ENCODE results near the gene KCNG4. TPM values are rescaled to one million over a fixed set of nuclear protein-coding genes. Genes with fewer than 3 reads are reported as not detected.

Gene KCNG4
- polyA plus RNA-seq, 1 donor (not counting 4 experiments of a cell fraction or from before 2014, with no cell fraction given), result not detected

GRCh38 chr16:84207879-84208278 lies 31.9 kb downstream of the KCNG4 start:
- Histone ChIP-seq H3K27ac (ENCODE audit: control insufficient read depth, insufficient read depth, low read length) (no peak overlapping the region), H3K9ac (ENCODE audit: control insufficient read depth, extremely low read depth, insufficient read depth, low read length) (no peak overlapping the region), H3K9me1 (ENCODE audit: control insufficient read depth, extremely low read depth, insufficient read depth, low read length) (no peaks in the 10 kb centered on the region), H2AFZ (ENCODE audit: control insufficient read depth, low read length) (no peak overlapping the region), H3K4me2 (ENCODE audit: control insufficient read depth, extremely low read depth, insufficient read depth, low read depth, low read length) (no peak overlapping the region), H3K27me3 (ENCODE audit: control insufficient read depth, extremely low read depth, insufficient read depth, low read length) (peaks cover 6% of the 10 kb centered on the region), H3K9me3 (ENCODE audit: control insufficient read depth, low read depth, low read length) (no peaks in the 10 kb centered on the region), H3K4me3 (ENCODE audit: control insufficient read depth in 2 of 3, extremely low read depth in 1 of 3, insufficient read depth in 2 of 3, low read depth in 1 of 3, low read length in 3 of 3) (no peak overlapping the region), H3K36me3 (ENCODE audit: control insufficient read depth in 2 of 2, extremely low read depth in 1 of 2, insufficient read depth in 2 of 2, low read length in 2 of 2) (no peaks in the 10 kb centered on the region), H4K20me1 (ENCODE audit: control insufficient read depth, extremely low read depth, insufficient read depth, low read length) (no peaks in the 10 kb centered on the region), H3K79me2 (ENCODE audit: control insufficient read depth, insufficient read depth, low read length) (no peaks in the 10 kb centered on the region), H3K4me1 (ENCODE audit: control insufficient read depth, extremely low read depth, insufficient read depth, low read length) (no peaks in the 10 kb centered on the region)
- TF ChIP-seq CTCF (optimal IDR thresholded peaks at IDR 0.05 in 1 of 3, IDR thresholded peaks at IDR 0.05 in 1 of 3, conservative IDR thresholded peaks at IDR 0.05 in 1 of 3; ENCODE audit: extremely low read depth in 1 of 3, insufficient read depth in 2 of 3, low read length in 3 of 3), result no peak
- TF ChIP-seq EZH2 (IDR thresholded peaks at IDR 0.05; ENCODE audit: low read length), result no peak
- DNase-seq (ENCODE audit: low read depth, low spot score) (no peak), FAIRE-seq (no peak)
- dilution Hi-C loops (cut with MboI; ENCODE audit: extremely low pct_ligation_motif_present, low sequenced_read_pairs), result no loop called here

- H3K27me3 ChIP-seq (ENCODE audit: control insufficient read depth, extremely low read depth, insufficient read depth, low read length), result peaks cover 6% of the 10 kb centered on the region
- no peak overlapping the region for H2AFZ ChIP-seq (ENCODE audit: control insufficient read depth, low read length)
- H3K79me2 ChIP-seq (ENCODE audit: control insufficient read depth, insufficient read depth, low read length), result no peaks in the 10 kb centered on the region
- FAIRE-seq (no peak), DNase-seq (ENCODE audit: low read depth, low spot score) (no peak)
- H3K9ac ChIP-seq (ENCODE audit: control insufficient read depth, extremely low read depth, insufficient read depth, low read length), result no peak overlapping the region
- H3K4me2 ChIP-seq (ENCODE audit: control insufficient read depth, extremely low read depth, insufficient read depth, low read depth, low read length), result no peak overlapping the region
- H3K4me1 ChIP-seq (ENCODE audit: control insufficient read depth, extremely low read depth, insufficient read depth, low read length), result no peaks in the 10 kb centered on the region
- no peaks in the 10 kb centered on the region for H3K9me1 ChIP-seq (ENCODE audit: control insufficient read depth, extremely low read depth, insufficient read depth, low read length)
- no peak for TF ChIP-seq CTCF (optimal IDR thresholded peaks at IDR 0.05 in 1 of 3, IDR thresholded peaks at IDR 0.05 in 1 of 3, conservative IDR thresholded peaks at IDR 0.05 in 1 of 3; ENCODE audit: extremely low read depth in 1 of 3, insufficient read depth in 2 of 3, low read length in 3 of 3)
- no peak for TF ChIP-seq EZH2 (IDR thresholded peaks at IDR 0.05; ENCODE audit: low read length)
- no peak overlapping the region for H3K27ac ChIP-seq (ENCODE audit: control insufficient read depth, insufficient read depth, low read length)
- H4K20me1 ChIP-seq (ENCODE audit: control insufficient read depth, extremely low read depth, insufficient read depth, low read length), result no peaks in the 10 kb centered on the region
- dilution Hi-C loops (cut with MboI; ENCODE audit: extremely low pct_ligation_motif_present, low sequenced_read_pairs), result no loop called here
- H3K36me3 ChIP-seq (ENCODE audit: control insufficient read depth in 2 of 2, extremely low read depth in 1 of 2, insufficient read depth in 2 of 2, low read length in 2 of 2), result no peaks in the 10 kb centered on the region
- H3K9me3 ChIP-seq (ENCODE audit: control insufficient read depth, low read depth, low read length), result no peaks in the 10 kb centered on the region
- no peak overlapping the region for H3K4me3 ChIP-seq (ENCODE audit: control insufficient read depth in 2 of 3, extremely low read depth in 1 of 3, insufficient read depth in 2 of 3, low read depth in 1 of 3, low read length in 3 of 3)
Measured at GRCh38 chr16:84207251-84207650, 32.6 kb downstream of the KCNG4 start.

Data from keratinocyte (primary cell).